Ecto neural progenitor cell (in vitro differentiated cells): ENCODE results near the gene CENPH.
"Not testable (repeated sequence)": the region's sequence is repeated elsewhere in the genome, so short reads cannot be mapped to it uniquely, and the experiment has no call there.

Source experiments
- DNase-seq: peaks from one replicate; pipeline ENCODE4 v3.0.0-alpha.2; 2018; ENCODE audit warnings: low spot score

CENPH gene

GRCh38 chr5:69189162-69190086 lies at the start of gene CENPH:
Gene CENPH, plus strand, starts transcription at chr5:69189583. Its CDS starts 52 bp downstream, at chr5:69189635.
- peak; percentile 94 for DNase-seq

GRCh38 chr5:69140239-69140638 lies 49.1 kb upstream of the CENPH start:
- not testable (repeated sequence) for DNase-seq

- DNase-seq = no peak
These were observed 48.6 kb upstream of the CENPH start for GRCh38 chr5:69140827-69141226.

GRCh38 chr5:69148576-69148975 lies 40.8 kb upstream of the CENPH start:
- not testable (repeated sequence) for DNase-seq

GRCh38 chr5:69148981-69149675 lies 40.3 kb upstream of the CENPH start:
- DNase-seq = no peak

- no peak for DNase-seq
These were observed 39.7 kb upstream of the CENPH start for GRCh38 chr5:69149676-69150010.

GRCh38 chr5:69152731-69153130 lies 36.7 kb upstream of the CENPH start:
- DNase-seq = no peak

- no peak for DNase-seq
These were observed 32.9 kb upstream of the CENPH start for GRCh38 chr5:69156456-69156855.

- DNase-seq = no peak
These were observed 31.3 kb upstream of the CENPH start for GRCh38 chr5:69158039-69158438.

- DNase-seq = no peak
These were observed 28.7 kb upstream of the CENPH start for GRCh38 chr5:69160651-69161050.

GRCh38 chr5:69166686-69167492 lies 22.5 kb upstream of the CENPH start, which contains the start of gene CCNB1:
Gene CCNB1, plus strand, starts transcription at chr5:69167150. Its CDS starts 113 bp downstream, at chr5:69167263.
- DNase-seq = peak; percentile 99

- no peak for DNase-seq
These were observed 21.9 kb upstream of the CENPH start for GRCh38 chr5:69167493-69167855.

GRCh38 chr5:69167929-69168328 lies 21.5 kb upstream of the CENPH start:
- DNase-seq = no peak

- no peak for DNase-seq
These were observed 18.9 kb upstream of the CENPH start for GRCh38 chr5:69170495-69170894.

GRCh38 chr5:69170969-69171368 lies 18.4 kb upstream of the CENPH start:
- DNase-seq = no peak

- not testable (repeated sequence) for DNase-seq
These were observed 7.6 kb upstream of the CENPH start for GRCh38 chr5:69181659-69182293.

GRCh38 chr5:69184621-69185020 lies 4.8 kb upstream of the CENPH start:
- no peak for DNase-seq

- no peak for DNase-seq
These were observed 2.0 kb upstream of the CENPH start for GRCh38 chr5:69187342-69187741.

GRCh38 chr5:69188811-69189161 lies 597 bp upstream of the CENPH start:
- DNase-seq = no peak

- no peak for DNase-seq
These were observed 13.1 kb downstream of the CENPH start for GRCh38 chr5:69202497-69202896.

- no peak for DNase-seq
These were observed 17.3 kb downstream of the CENPH start for GRCh38 chr5:69206528-69207190.
